Measurements from ENCODE around the gene PKP4.
A peak's percentile ranks its signal among the peaks of the same experiment; 100 is the strongest.

The PKP4 gene

GRCh38 chr2:158659483-158659882, 202.7 kb downstream of the PKP4 start:
- DNase-seq, result no peak

GRCh38 chr2:158661231-158661630, 204.5 kb downstream of the PKP4 start:
- DNase-seq, result no peak

- no peak for DNase-seq
Observed at GRCh38 chr2:158662421-158662820, 205.7 kb downstream of the PKP4 start.

GRCh38 chr2:158663796-158664195, 207.0 kb downstream of the PKP4 start:
- no peak for DNase-seq

- no peak for DNase-seq
Observed at GRCh38 chr2:158664987-158665386, 208.2 kb downstream of the PKP4 start.

GRCh38 chr2:158665536-158666302, 209.0 kb downstream of the PKP4 start:
- DNase-seq, result no peak

GRCh38 chr2:158666969-158667368, 210.2 kb downstream of the PKP4 start:
- no peak for DNase-seq

GRCh38 chr2:158667586-158667985, 210.8 kb downstream of the PKP4 start:
- peak; percentile 26 for DNase-seq

GRCh38 chr2:158668001-158668765, 211.4 kb downstream of the PKP4 start:
- no peak for DNase-seq

- no peak for DNase-seq
Observed at GRCh38 chr2:158670292-158670691, 213.5 kb downstream of the PKP4 start.

- no peak for DNase-seq
Observed at GRCh38 chr2:158671360-158672245, 214.9 kb downstream of the PKP4 start.

GRCh38 chr2:158676295-158676694, 219.5 kb downstream of the PKP4 start:
- no peak for DNase-seq

- no peak for DNase-seq
Observed at GRCh38 chr2:158676696-158677095, 219.9 kb downstream of the PKP4 start.

- no peak for DNase-seq
Observed at GRCh38 chr2:158677542-158677941, 220.8 kb downstream of the PKP4 start.

- no peak for DNase-seq
Observed at GRCh38 chr2:158681816-158682215, 225.1 kb downstream of the PKP4 start.

GRCh38 chr2:158685646-158686045, 228.9 kb downstream of the PKP4 start:
- DNase-seq, result no peak

GRCh38 chr2:158686210-158686691, 229.5 kb downstream of the PKP4 start:
- no peak for DNase-seq

- no peak for DNase-seq
Observed at GRCh38 chr2:158687315-158687714, 230.6 kb downstream of the PKP4 start.

- no peak for DNase-seq
Observed at GRCh38 chr2:158688721-158689120, 232.0 kb downstream of the PKP4 start.

- DNase-seq, result no peak
Observed at GRCh38 chr2:158689391-158689790, 232.6 kb downstream of the PKP4 start.

GRCh38 chr2:158690823-158691222, 234.1 kb downstream of the PKP4 start:
- no peak for DNase-seq

GRCh38 chr2:158691619-158692018, 234.9 kb downstream of the PKP4 start:
- no peak for DNase-seq
